ENCODE measurements around the gene DUSP1.
A peak's percentile ranks its signal among the peaks of the same experiment; 100 is the strongest.

DNA sequence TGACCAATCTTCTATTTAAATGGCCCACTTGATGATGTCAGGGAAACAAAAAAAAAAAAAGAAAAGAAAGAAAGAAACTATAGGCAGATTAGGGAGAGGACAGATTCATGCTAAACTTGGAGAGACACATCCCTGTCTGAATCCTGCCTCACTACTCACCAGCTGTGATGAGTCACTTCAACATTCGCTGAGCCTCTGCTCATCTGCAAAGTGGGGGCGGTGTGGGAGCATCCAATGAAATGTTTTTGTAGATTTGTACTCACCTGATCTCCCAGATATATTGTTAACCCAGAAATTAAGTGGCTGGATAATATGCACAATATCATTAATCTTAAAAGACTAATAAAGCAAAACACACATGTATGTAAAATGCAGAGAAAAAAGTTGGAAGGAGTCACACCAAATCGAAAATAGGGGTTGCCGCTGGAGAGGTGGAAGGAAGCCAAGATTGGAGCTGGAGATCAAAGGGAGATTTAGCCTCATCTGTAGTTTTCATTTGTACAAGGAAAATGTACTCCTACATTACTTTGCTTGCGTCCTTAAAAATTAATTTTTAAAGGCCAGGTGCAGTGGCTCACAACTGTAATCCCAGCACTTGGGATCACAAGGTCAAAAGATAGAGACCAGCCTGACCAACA, 46.0 kb upstream of the DUSP1 start:
- TF ChIP-seq POLR2AphosphoS5 (IDR thresholded peaks at IDR 0.05; ENCODE audit: insufficient read depth in 1 of 2, low read depth in 1 of 2) = peak in 1 of 2 donors; percentile 61
- no peak for TF ChIP-seq CTCF (IDR thresholded peaks at IDR 0.05)

Measured in vagina (tissue), 2 donors.